ENCODE data around the gene DMD.

Gene DMD

GRCh38 chrX:31580726-31581125, 1630.6 kb downstream of the DMD start:
- H3F3A ChIP-seq (ENCODE audit: insufficient read depth, low read length), result no peaks in the 10 kb centered on the region
- H3K27me3 ChIP-seq (replicated peaks; ENCODE audit: insufficient read depth, low read length), result no peaks in the 10 kb centered on the region
- H3K4me2 ChIP-seq (ENCODE audit: low read depth, low read length), result no peak overlapping the region
- no peak overlapping the region for H3K4me3 ChIP-seq (ENCODE audit: low read length)
- no peak overlapping the region for H3K9ac ChIP-seq (ENCODE audit: low read length)
- no peak overlapping the region for H2AFZ ChIP-seq (ENCODE audit: low read length)
- H3K36me3 ChIP-seq (replicated peaks; ENCODE audit: insufficient read depth, low read length), result no peaks in the 10 kb centered on the region
- H3K4me1 ChIP-seq (ENCODE audit: low read length), result no peaks in the 10 kb centered on the region
- DNase-seq, result no peak
- TF ChIP-seq EZH2phosphoT487 (IDR thresholded peaks at IDR 0.05; ENCODE audit: low read length), result no peak
- TF ChIP-seq EZH2 (optimal IDR thresholded peaks at IDR 0.05; ENCODE audit: low read depth, low read length), result no peak
- TF ChIP-seq CTCF (IDR thresholded peaks at IDR 0.05; ENCODE audit: low read length), result no peak
- no peaks in the 10 kb centered on the region for H3K79me2 ChIP-seq (ENCODE audit: low read length)
- H3K9me3 ChIP-seq (replicated peaks; ENCODE audit: insufficient read depth, low read length), result no peaks in the 10 kb centered on the region
- H4K20me1 ChIP-seq (ENCODE audit: insufficient read depth, low read length), result no peaks in the 10 kb centered on the region
- H3K27ac ChIP-seq (ENCODE audit: low read length), result no peak overlapping the region
- no peaks in the 10 kb centered on the region for H3K9me2 ChIP-seq (replicated peaks; ENCODE audit: insufficient read depth, low read length)

- Histone ChIP-seq H3K4me1 (ENCODE audit: low read length) (no peaks in the 10 kb centered on the region), H3K27ac (ENCODE audit: low read length) (no peak overlapping the region), H3K36me3 (replicated peaks; ENCODE audit: insufficient read depth, low read length) (no peaks in the 10 kb centered on the region), H4K20me1 (ENCODE audit: insufficient read depth, low read length) (no peaks in the 10 kb centered on the region), H3K4me3 (ENCODE audit: low read length) (no peak overlapping the region), H3K9me3 (replicated peaks; ENCODE audit: insufficient read depth, low read length) (no peaks in the 10 kb centered on the region), H3F3A (ENCODE audit: insufficient read depth, low read length) (no peaks in the 10 kb centered on the region), H3K27me3 (replicated peaks; ENCODE audit: insufficient read depth, low read length) (no peaks in the 10 kb centered on the region), H2AFZ (ENCODE audit: low read length) (no peak overlapping the region), H3K4me2 (ENCODE audit: low read depth, low read length) (no peak overlapping the region), H3K79me2 (ENCODE audit: low read length) (no peaks in the 10 kb centered on the region), H3K9me2 (replicated peaks; ENCODE audit: insufficient read depth, low read length) (no peaks in the 10 kb centered on the region), H3K9ac (ENCODE audit: low read length) (no peak overlapping the region)
- no peak for TF ChIP-seq EZH2phosphoT487 (IDR thresholded peaks at IDR 0.05; ENCODE audit: low read length)
- no peak for TF ChIP-seq CTCF (IDR thresholded peaks at IDR 0.05; ENCODE audit: low read length)
- no peak for TF ChIP-seq EZH2 (optimal IDR thresholded peaks at IDR 0.05; ENCODE audit: low read depth, low read length)
- DNase-seq, result no peak
These were observed 1631.1 kb downstream of the DMD start for GRCh38 chrX:31580227-31580626.

GRCh38 chrX:31572360-31572759, 1639.0 kb downstream of the DMD start:
- H3K4me2 ChIP-seq (ENCODE audit: low read depth, low read length), result no peak overlapping the region
- no peaks in the 10 kb centered on the region for H3K79me2 ChIP-seq (ENCODE audit: low read length)
- no peaks in the 10 kb centered on the region for H4K20me1 ChIP-seq (ENCODE audit: insufficient read depth, low read length)
- no peak for DNase-seq
- no peak overlapping the region for H2AFZ ChIP-seq (ENCODE audit: low read length)
- H3K9ac ChIP-seq (ENCODE audit: low read length), result no peak overlapping the region
- H3K9me3 ChIP-seq (replicated peaks; ENCODE audit: insufficient read depth, low read length), result no peaks in the 10 kb centered on the region
- no peaks in the 10 kb centered on the region for H3F3A ChIP-seq (ENCODE audit: insufficient read depth, low read length)
- TF ChIP-seq EZH2phosphoT487 (IDR thresholded peaks at IDR 0.05; ENCODE audit: low read length) (no peak), CTCF (IDR thresholded peaks at IDR 0.05; ENCODE audit: low read length) (no peak), EZH2 (optimal IDR thresholded peaks at IDR 0.05; ENCODE audit: low read depth, low read length) (no peak)
- no peak overlapping the region for H3K4me3 ChIP-seq (ENCODE audit: low read length)
- no peaks in the 10 kb centered on the region for H3K36me3 ChIP-seq (replicated peaks; ENCODE audit: insufficient read depth, low read length)
- no peaks in the 10 kb centered on the region for H3K9me2 ChIP-seq (replicated peaks; ENCODE audit: insufficient read depth, low read length)
- no peak overlapping the region for H3K27ac ChIP-seq (ENCODE audit: low read length)
- no peaks in the 10 kb centered on the region for H3K27me3 ChIP-seq (replicated peaks; ENCODE audit: insufficient read depth, low read length)
- no peaks in the 10 kb centered on the region for H3K4me1 ChIP-seq (ENCODE audit: low read length)

Measured in MM.1S (cell line).